ENCODE measurements around the gene XRN1.

The XRN1 gene

GRCh38 chr3:142278451-142278850 is 169.4 kb downstream of the XRN1 start:
- peaks cover 32 to 35% of the 10 kb centered on the region in 2 experiments for H3K4me1 ChIP-seq (ENCODE audit: control insufficient read depth in 1 of 2, insufficient read depth in 1 of 2, low read depth in 1 of 2, low read length in 1 of 2)
- H3K27me3 ChIP-seq: no peaks in the 10 kb centered on the region
- TF ChIP-seq, protein P1, sequence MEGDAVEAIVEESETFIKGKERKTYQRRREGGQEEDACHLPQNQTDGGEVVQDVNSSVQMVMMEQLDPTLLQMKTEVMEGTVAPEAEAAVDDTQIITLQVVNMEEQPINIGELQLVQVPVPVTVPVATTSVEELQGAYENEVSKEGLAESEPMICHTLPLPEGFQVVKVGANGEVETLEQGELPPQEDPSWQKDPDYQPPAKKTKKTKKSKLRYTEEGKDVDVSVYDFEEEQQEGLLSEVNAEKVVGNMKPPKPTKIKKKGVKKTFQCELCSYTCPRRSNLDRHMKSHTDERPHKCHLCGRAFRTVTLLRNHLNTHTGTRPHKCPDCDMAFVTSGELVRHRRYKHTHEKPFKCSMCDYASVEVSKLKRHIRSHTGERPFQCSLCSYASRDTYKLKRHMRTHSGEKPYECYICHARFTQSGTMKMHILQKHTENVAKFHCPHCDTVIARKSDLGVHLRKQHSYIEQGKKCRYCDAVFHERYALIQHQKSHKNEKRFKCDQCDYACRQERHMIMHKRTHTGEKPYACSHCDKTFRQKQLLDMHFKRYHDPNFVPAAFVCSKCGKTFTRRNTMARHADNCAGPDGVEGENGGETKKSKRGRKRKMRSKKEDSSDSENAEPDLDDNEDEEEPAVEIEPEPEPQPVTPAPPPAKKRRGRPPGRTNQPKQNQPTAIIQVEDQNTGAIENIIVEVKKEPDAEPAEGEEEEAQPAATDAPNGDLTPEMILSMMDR (IDR thresholded peaks at IDR 0.05): no peak
- H3K9me3 ChIP-seq: no peaks in the 10 kb centered on the region
- H3K4me3 ChIP-seq (ENCODE audit: low read depth in 1 of 2, low read length in 1 of 2): no peak overlapping the region
- H3K36me3 ChIP-seq: no peaks in the 10 kb centered on the region
- no peak overlapping the region for H3K27ac ChIP-seq

DNA sequence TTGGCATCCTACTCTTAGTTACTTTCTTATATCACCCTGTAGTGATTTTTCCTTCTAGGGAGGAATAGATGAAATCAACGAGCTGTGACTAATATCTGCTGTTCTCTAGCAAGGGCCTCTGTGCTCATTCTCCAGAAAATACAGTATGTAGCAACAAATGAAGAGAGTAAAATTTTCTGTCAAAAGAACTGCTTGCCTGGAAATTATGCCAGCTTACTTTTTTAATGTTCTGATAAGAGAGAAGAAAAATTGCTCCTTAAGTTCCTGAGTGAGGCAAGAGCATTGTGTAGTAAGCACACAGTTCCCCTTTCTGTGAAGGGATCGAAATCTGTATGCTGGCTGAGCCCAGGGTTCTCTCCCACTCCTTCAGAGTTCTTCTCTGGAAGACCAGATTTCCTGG is 171.1 kb downstream of the XRN1 start:
- Histone ChIP-seq H3K36me3 (no peaks in the 10 kb centered on the region), H3K9me3 (no peaks in the 10 kb centered on the region), H3K27ac (peak overlapping the region; percentile 88), H3K27me3 (no peaks in the 10 kb centered on the region), H3K4me3 (ENCODE audit: low read depth in 1 of 2, low read length in 1 of 2) (peak overlapping the region; percentile 27 to 33), H3K4me1 (ENCODE audit: control insufficient read depth in 1 of 2, insufficient read depth in 1 of 2, low read depth in 1 of 2, low read length in 1 of 2) (peaks cover 32 to 35% of the 10 kb centered on the region in 2 experiments)
- TF ChIP-seq, protein P1 (IDR thresholded peaks at IDR 0.05): no peak

DNA sequence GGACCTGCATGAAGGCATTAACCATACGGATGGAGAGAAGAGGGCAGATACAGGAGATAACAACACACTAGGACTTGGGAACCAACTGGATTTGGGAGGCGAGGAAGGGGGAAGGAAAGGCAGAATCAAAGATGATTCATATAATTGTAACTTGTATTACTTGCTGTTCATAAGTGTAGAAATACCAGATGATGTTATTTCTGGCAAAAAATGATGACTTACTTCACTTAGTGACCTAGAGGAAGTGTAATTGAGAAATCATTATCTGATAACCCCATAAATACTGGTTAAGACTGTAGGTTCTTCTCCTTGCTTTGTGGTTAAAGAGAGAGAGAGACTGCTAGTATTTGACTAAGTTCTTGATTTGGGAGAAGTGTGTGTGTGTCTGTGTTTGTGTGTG is 172.0 kb downstream of the XRN1 start:
- peak overlapping the region; percentile 88 for H3K27ac ChIP-seq
- TF ChIP-seq, protein P1 (IDR thresholded peaks at IDR 0.05): no peak
- H3K36me3 ChIP-seq: no peaks in the 10 kb centered on the region
- no peaks in the 10 kb centered on the region for H3K9me3 ChIP-seq
- H3K27me3 ChIP-seq: no peaks in the 10 kb centered on the region
- peak overlapping the region; percentile 27 to 32 for H3K4me3 ChIP-seq (ENCODE audit: low read depth in 1 of 2, low read length in 1 of 2)
- H3K4me1 ChIP-seq (ENCODE audit: control insufficient read depth in 1 of 2, insufficient read depth in 1 of 2, low read depth in 1 of 2, low read length in 1 of 2): peaks cover 38 to 42% of the 10 kb centered on the region in 2 experiments

DNA sequence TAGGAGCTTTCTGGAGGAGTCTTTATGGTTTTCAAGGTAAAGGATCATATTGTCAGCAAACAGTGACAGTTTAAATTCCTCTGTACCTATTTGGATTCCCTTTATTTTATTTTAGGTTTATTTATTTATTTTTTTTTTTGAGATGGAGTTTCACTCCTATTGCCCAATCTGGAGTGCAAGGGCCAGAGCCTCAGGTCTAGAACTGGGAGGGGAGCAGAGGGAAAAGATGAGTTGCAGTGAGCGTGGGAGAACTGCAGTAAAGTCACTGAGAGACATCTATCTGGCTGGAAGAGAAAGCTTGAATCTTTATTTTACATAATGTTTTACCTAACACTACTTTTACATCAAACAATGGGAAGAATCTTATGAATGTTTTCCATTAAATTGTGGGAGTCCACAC is 172.9 kb downstream of the XRN1 start:
- Histone ChIP-seq H3K4me1 (ENCODE audit: control insufficient read depth in 1 of 2, insufficient read depth in 1 of 2, low read depth in 1 of 2, low read length in 1 of 2) (peaks cover 47 to 52% of the 10 kb centered on the region in 2 experiments), H3K9me3 (no peaks in the 10 kb centered on the region), H3K36me3 (no peaks in the 10 kb centered on the region), H3K4me3 (ENCODE audit: low read depth in 1 of 2, low read length in 1 of 2) (no peak overlapping the region), H3K27ac (peak overlapping the region; percentile 88), H3K27me3 (no peaks in the 10 kb centered on the region)
- TF ChIP-seq, protein P1 (IDR thresholded peaks at IDR 0.05): no peak

DNA sequence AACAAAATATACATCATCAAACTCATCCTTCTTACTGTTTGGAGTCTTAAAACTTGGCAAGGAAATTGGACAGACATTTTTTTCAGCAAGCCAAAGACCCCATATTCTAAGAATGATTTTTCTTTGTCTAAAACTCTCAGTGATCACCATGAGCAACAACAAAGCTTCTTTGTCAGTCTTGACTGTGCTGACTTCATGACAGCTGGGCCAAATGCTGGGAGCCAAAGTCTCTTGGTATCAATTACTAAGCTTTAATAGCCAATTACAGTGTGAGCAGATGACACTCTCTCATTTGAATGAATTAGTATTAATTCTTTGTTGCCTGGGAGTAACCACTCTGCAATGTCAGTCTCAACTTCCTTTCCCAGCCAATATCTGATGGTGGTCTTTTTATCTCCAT is 174.3 kb downstream of the XRN1 start:
- no peaks in the 10 kb centered on the region for H3K9me3 ChIP-seq
- peaks cover 58 to 61% of the 10 kb centered on the region in 2 experiments for H3K4me1 ChIP-seq (ENCODE audit: control insufficient read depth in 1 of 2, insufficient read depth in 1 of 2, low read depth in 1 of 2, low read length in 1 of 2)
- H3K27me3 ChIP-seq: no peaks in the 10 kb centered on the region
- no peak overlapping the region for H3K4me3 ChIP-seq (ENCODE audit: low read depth in 1 of 2, low read length in 1 of 2)
- H3K36me3 ChIP-seq: no peaks in the 10 kb centered on the region
- TF ChIP-seq, protein P1 (IDR thresholded peaks at IDR 0.05): no peak
- no peak overlapping the region for H3K27ac ChIP-seq
